HCT116 (cell line): ENCODE data around the gene SEMG1. TPM values are rescaled to one million over a fixed set of nuclear protein-coding genes. Genes with fewer than 3 reads are reported as not detected.

Experiments used
- ATAC-seq: fragments of 200-7000 bp; cut with Tn5 transposase; 2 replicates; pipeline ENCODE4 v1.9.1; 2020; ENCODE audit warnings: mild to moderate bottlenecking, moderate library complexity
- BruUV-seq: library from RNA; stranded (reverse); fragments of 400-500 nt; replicated peaks from 2 replicates; lab custom pipeline; 2021; lab: Mats Ljungman, UMichigan
- CTCF ChIA-PET: fragments of 300-600 bp; sonication (Branson Sonifier 250); formaldehyde crosslinking; loops from one replicate; lab custom pipeline; 2021; ENCODE audit warnings: antibody characterized with exemption; lab: Charles Lee
- POLR2A ChIA-PET: fragments of 300-600, 350-600 bp; sonication (Branson Sonifier 250); formaldehyde crosslinking; loops from one replicate; lab custom pipeline; 2021; ENCODE audit warnings: antibody characterized with exemption; lab: Charles Lee
- RAD21 ChIA-PET, 2 experiments: fragments of 300-600 bp; sonication (Branson Sonifier 250); formaldehyde crosslinking; loops; one replicate each; lab custom pipeline; 2023; ENCODE audit warnings: low total read pairs in 2 of 2; ENCODE audit not compliant: uncharacterized antibody in 2 of 2, unreplicated experiment in 2 of 2, low non-redundant PET in 1 of 2; lab: Charles Lee
- DNase-seq: peaks from one replicate; pipeline ENCODE4 v3.0.0-alpha.2; 2010; ENCODE audit warnings: low read depth, low spot score
- H2AFZ ChIP-seq: fragments of 200-600 bp; shearing (Covaris generic), sonication (generic); 2 replicates; pipeline ENCODE4 v1.6.1; 2017; ENCODE audit warnings: low read depth, mixed run types, mixed read lengths, antibody characterized with exemption, low read length; ENCODE audit not compliant: poor library complexity, severe bottlenecking
- H3K27ac ChIP-seq: 2 replicates; pipeline ENCODE4 v1.5.1; 2012; ENCODE audit warnings: low read depth, low read length
- H3K27me3 ChIP-seq: fragments of 200-600 bp; sonication (generic); 2 replicates; pipeline ENCODE4 v1.6.1; 2016; ENCODE audit warnings: mixed run types, low read length, mixed read lengths; ENCODE audit not compliant: insufficient read depth
- H3K36me3 ChIP-seq, 2 experiments: fragments of 200-500 bp in 1 of 2; fragments of 200-600 bp in 1 of 2; sonication (Bioruptor generic) in 1 of 2; sonication (generic) in 1 of 2; 2 replicates each; pipeline versions ENCODE4 v1.5.1 to v1.6.1; 2014 to 2016; ENCODE audit warnings: low read length in 2 of 2, inconsistent platforms in 1 of 2, mixed read lengths in 1 of 2, mixed run types in 1 of 2; ENCODE audit not compliant: insufficient read depth in 2 of 2, control insufficient read depth in 1 of 2
- H3K4me1 ChIP-seq, 2 experiments: fragments of 200-600 bp in 1 of 2; sonication (generic) in 1 of 2; 2 replicates each; pipeline versions ENCODE4 v1.5.1 to v1.6.1; 2012 to 2017; ENCODE audit warnings: low read length in 2 of 2, inconsistent platforms in 1 of 2, mild to moderate bottlenecking in 1 of 2, mixed read lengths in 1 of 2, mixed run types in 1 of 2, moderate library complexity in 1 of 2; ENCODE audit not compliant: insufficient read depth in 2 of 2, control insufficient read depth in 1 of 2
- H3K4me2 ChIP-seq: fragments of 200-600 bp; sonication (generic); 2 replicates; pipeline ENCODE4 v1.6.1; 2017; ENCODE audit warnings: mixed run types, low read length, mixed read lengths
- H3K4me3 ChIP-seq, 2 experiments: fragments of 200-600 bp in 1 of 2; sonication (generic) in 1 of 2; replicated peaks in 1 of 2; 2 replicates each; pipeline ENCODE4 v1.5.1; 2011 to 2016; ENCODE audit warnings: low read length in 2 of 2, control low read depth in 1 of 2, low read depth in 1 of 2, mild to moderate bottlenecking in 1 of 2, mixed read lengths in 1 of 2, mixed run types in 1 of 2
- H3K79me2 ChIP-seq: fragments of 200-600 bp; sonication (generic); 2 replicates; pipeline ENCODE4 v1.6.1; 2017; ENCODE audit warnings: mild to moderate bottlenecking, mixed run types, low read length, moderate library complexity, mixed read lengths; ENCODE audit not compliant: insufficient read depth
- H3K9ac ChIP-seq: fragments of 200-600 bp; sonication (generic); 2 replicates; pipeline ENCODE4 v1.6.1; 2016; ENCODE audit warnings: low read length, mixed read lengths
- H3K9me2 ChIP-seq: fragments of 200-600 bp; sonication (generic), shearing (Covaris generic); 2 replicates; pipeline ENCODE4 v1.6.1; 2017; ENCODE audit warnings: mixed run types, mild to moderate bottlenecking, moderate library complexity; ENCODE audit not compliant: insufficient read depth
- H3K9me3 ChIP-seq, 2 experiments: fragments of 200-500 bp in 1 of 2; fragments of 200-600 bp in 1 of 2; sonication (Bioruptor generic) in 1 of 2; sonication (generic) in 1 of 2; 2 replicates each; pipeline ENCODE4 v1.6.1; 2014 to 2017; ENCODE audit warnings: low read length in 2 of 2, mixed read lengths in 2 of 2, inconsistent platforms in 1 of 2, low read depth in 1 of 2, mild to moderate bottlenecking in 1 of 2, mixed run types in 1 of 2, moderate library complexity in 1 of 2; ENCODE audit not compliant: control insufficient read depth in 1 of 2, insufficient read depth in 1 of 2
- H4K20me1 ChIP-seq: fragments of 200-600 bp; sonication (generic), shearing (Covaris generic); 2 replicates; pipeline ENCODE4 v1.6.1; 2017; ENCODE audit warnings: mixed run types, mild to moderate bottlenecking, moderate library complexity; ENCODE audit not compliant: insufficient read depth
- CEBPB ChIP-seq: IDR thresholded peaks from 2 replicates; pipeline ENCODE4 v1.6.1; 2012; ENCODE audit warnings: low read depth
- ELF1 ChIP-seq: IDR thresholded peaks from 2 replicates; pipeline ENCODE4 v1.6.1; 2012; ENCODE audit warnings: low read depth, borderline replicate concordance
- EZH2 ChIP-seq: fragments of 200-600 bp; sonication (generic); IDR thresholded peaks from 2 replicates; pipeline ENCODE4 v1.6.1; 2017; ENCODE audit warnings: antibody characterized with exemption, mixed run types
- EZH2phosphoT487 ChIP-seq: fragments of 200-600 bp; IDR thresholded peaks from 2 replicates; pipeline ENCODE4 v1.6.1; 2018; ENCODE audit warnings: antibody characterized with exemption, borderline replicate concordance
- FOSL1 ChIP-seq: IDR thresholded peaks from 2 replicates; pipeline ENCODE4 v1.6.1; 2012; ENCODE audit warnings: low read depth
- JUND ChIP-seq: IDR thresholded peaks from 2 replicates; pipeline ENCODE4 v1.6.1; 2012
- MAX ChIP-seq: IDR thresholded peaks from 2 replicates; pipeline ENCODE4 v1.6.1; 2012
- POLR2A ChIP-seq: IDR thresholded peaks from 2 replicates; pipeline ENCODE4 v1.7.0; 2011; ENCODE audit warnings: borderline replicate concordance; ENCODE audit not compliant: insufficient read depth, insufficient read length; ENCODE audit errors: extremely low read depth
- RAD21 ChIP-seq: IDR thresholded peaks from 2 replicates; pipeline ENCODE4 v1.6.1; 2012; ENCODE audit warnings: low read depth, mild to moderate bottlenecking
- YY1 ChIP-seq: IDR thresholded peaks from 2 replicates; pipeline ENCODE4 v1.6.1; 2011; ENCODE audit warnings: low read length, low read depth, moderate library complexity, mild to moderate bottlenecking; ENCODE audit not compliant: insufficient replicate concordance; ENCODE audit errors: extremely low read depth
- ZBTB33 ChIP-seq: IDR thresholded peaks from 2 replicates; pipeline ENCODE4 v1.6.1; 2011; ENCODE audit warnings: mild to moderate bottlenecking, low read length, moderate library complexity; ENCODE audit not compliant: insufficient replicate concordance; ENCODE audit errors: extremely low read depth
- ZNF274 ChIP-seq: fragments of 200-500 bp; sonication (Bioruptor generic); IDR thresholded peaks from 2 replicates; pipeline ENCODE4 v1.6.1; 2014; ENCODE audit warnings: mild to moderate bottlenecking, low read depth, low read length, inconsistent platforms
- intact Hi-C: fragments of 100-400 bp; cut with micrococcal nuclease; formaldehyde crosslinking; loops from 2 replicates; pipeline ENCODE4 v1.10.0; 2022
- total RNA-seq: library from RNA; stranded (reverse); gene quantifications from one replicate; pipeline ENCODE4 v1.2.1, GENCODE V29; 2021; ENCODE audit not compliant: unreplicated experiment

The SEMG1 gene
- total RNA-seq, 1 experiment from 2014 or later, result not detected

GRCh38 chr20:45193331-45193730 is 13.5 kb upstream of the SEMG1 start:
- Histone ChIP-seq H3K27ac (no peak overlapping the region), H4K20me1 (no peaks in the 10 kb centered on the region), H3K9ac (no peak overlapping the region), H3K4me1 (no peaks in the 10 kb centered on the region), H3K9me2 (no peaks in the 10 kb centered on the region), H3K4me3 (no peak overlapping the region), H3K36me3 (no peaks in the 10 kb centered on the region), H3K79me2 (no peaks in the 10 kb centered on the region), H3K9me3 (no peaks in the 10 kb centered on the region), H3K27me3 (no peaks in the 10 kb centered on the region; the same call in 1 of the 2 replicates), H3K4me2 (no peak overlapping the region), H2AFZ (no peak overlapping the region)
- POLR2A ChIA-PET, result no interaction called here
- RAD21 ChIA-PET, result no interaction called here
- intact Hi-C loops, result no loop called here
- BruUV-seq, result no TSS peak
- no peak for TF ChIP-seq EZH2
- no peak for TF ChIP-seq YY1
- TF ChIP-seq POLR2A, result no peak
- DNase-seq (no peak), ATAC-seq (no peak)
- CTCF ChIA-PET, result no interaction called here

- intact Hi-C loops, result no loop called here
- BruUV-seq, result no TSS peak
- H3K9me3 ChIP-seq, result no peaks in the 10 kb centered on the region
- no peak overlapping the region for H3K27ac ChIP-seq
- ATAC-seq, result no peak
- no peak overlapping the region for H3K4me2 ChIP-seq
- DNase-seq, result no peak
- ChIA-PET CTCF (no interaction called here), POLR2A (no interaction called here)
- H3K9me2 ChIP-seq, result no peaks in the 10 kb centered on the region
- no peaks in the 10 kb centered on the region for H3K36me3 ChIP-seq
- H3K9ac ChIP-seq, result no peak overlapping the region
- no peak overlapping the region for H2AFZ ChIP-seq
- no peak for TF ChIP-seq FOSL1
- TF ChIP-seq ELF1, result no peak
- TF ChIP-seq JUND, result no peak
- TF ChIP-seq MAX, result no peak
- TF ChIP-seq ZBTB33, result no peak
- TF ChIP-seq RAD21, result no peak
- no peak for TF ChIP-seq EZH2
- no peak for TF ChIP-seq ZNF274
- no peak for TF ChIP-seq EZH2phosphoT487
- no peak for TF ChIP-seq CEBPB
- TF ChIP-seq, all 23 proteins: peak for 0
- no peaks in the 10 kb centered on the region for H4K20me1 ChIP-seq
- H3K4me1 ChIP-seq, result no peaks in the 10 kb centered on the region
- no peak overlapping the region for H3K4me3 ChIP-seq
- H3K79me2 ChIP-seq, result no peaks in the 10 kb centered on the region
- peaks cover 34% of the 10 kb centered on the region for H3K27me3 ChIP-seq
- RAD21 ChIA-PET, result no interaction called here
These were observed 3.1 kb downstream of the SEMG1 start for GRCh38 chr20:45209924-45210323.
